Endometrial microvascular endothelial cells (primary cell): ENCODE data around the gene GAS6. TPM values are rescaled to one million over a fixed set of nuclear protein-coding genes. Genes with fewer than 3 reads are reported as not detected.
"Not testable (repeated sequence)": the region's sequence is repeated elsewhere in the genome, so short reads cannot be mapped to it uniquely, and the experiment has no call there.

Experiments used
- in situ Hi-C: cut with HindIII; loops from 2 replicates; pipeline ENCODE4 v1.10.0; 2017; ENCODE audit warnings: low sequenced_read_pairs, low pct_unique_long_range_greater_than_20kb; ENCODE audit errors: inconsistent ontology term
- total RNA-seq: library from RNA; depleted of rRNA; stranded (reverse); fragments of >200 nt; gene quantifications from one replicate; pipeline ENCODE4 v1.2.3, GENCODE V29; 2015; ENCODE audit errors: inconsistent ontology term

Gene GAS6
- total RNA-seq, 1 donor from 2014 or later: 36.1 TPM

GRCh38 chr13:113830426-113830950 lies 33.4 kb downstream of the GAS6 start:
- in situ Hi-C loops: not testable (repeated sequence)

- in situ Hi-C loops: no loop called here
Measured at GRCh38 chr13:113828282-113828825, 35.5 kb downstream of the GAS6 start.

- in situ Hi-C loops: no loop called here
Measured at GRCh38 chr13:113827021-113827420, 36.9 kb downstream of the GAS6 start.

- in situ Hi-C loops: not testable (repeated sequence)
Measured at GRCh38 chr13:113826446-113826845, 37.4 kb downstream of the GAS6 start.

- in situ Hi-C loops: no loop called here
Measured at GRCh38 chr13:113825841-113826240, 38.0 kb downstream of the GAS6 start.

- in situ Hi-C loops: no loop called here
Measured at GRCh38 chr13:113823771-113824170, 40.1 kb downstream of the GAS6 start.

- in situ Hi-C loops: no loop called here
Measured at GRCh38 chr13:113822956-113823744, 40.7 kb downstream of the GAS6 start.

- in situ Hi-C loops: no loop called here
Measured at GRCh38 chr13:113822266-113822665, 41.6 kb downstream of the GAS6 start.

GRCh38 chr13:113821847-113822246 lies 42.0 kb downstream of the GAS6 start:
- in situ Hi-C loops: no loop called here

- in situ Hi-C loops: no loop called here
Measured at GRCh38 chr13:113820813-113821651, 42.8 kb downstream of the GAS6 start.

GRCh38 chr13:113819731-113820715 lies 43.9 kb downstream of the GAS6 start:
- in situ Hi-C loops: no loop called here

GRCh38 chr13:113819341-113819730 lies 44.5 kb downstream of the GAS6 start:
- in situ Hi-C loops: no loop called here

GRCh38 chr13:113818700-113819295 lies 45.1 kb downstream of the GAS6 start:
- in situ Hi-C loops: no loop called here

GRCh38 chr13:113817860-113818691 lies 45.8 kb downstream of the GAS6 start:
- in situ Hi-C loops: no loop called here

- in situ Hi-C loops: no loop called here
Measured at GRCh38 chr13:113816946-113817859, 46.7 kb downstream of the GAS6 start.

- in situ Hi-C loops: no loop called here
Measured at GRCh38 chr13:113816254-113816929, 47.5 kb downstream of the GAS6 start.
